IPS-18a (cell line): ENCODE results near the gene ZBTB7C.

Source experiments
- H3K27ac ChIP-seq: one replicate; pipeline ENCODE4 v1.5.1; 2013; ENCODE audit warnings: low read length
- H3K27me3 ChIP-seq: one replicate; pipeline ENCODE4 v1.6.1; 2013; ENCODE audit warnings: mild to moderate bottlenecking, low read length; ENCODE audit not compliant: control insufficient read depth, insufficient read depth
- H3K36me3 ChIP-seq: one replicate; pipeline ENCODE4 v1.6.1; 2013; ENCODE audit warnings: low read depth, low read length; ENCODE audit not compliant: control insufficient read depth
- H3K4me1 ChIP-seq: one replicate; pipeline ENCODE4 v1.6.1; 2013; ENCODE audit warnings: low read depth, low read length; ENCODE audit not compliant: control insufficient read depth
- H3K4me3 ChIP-seq: one replicate; pipeline ENCODE4 v1.5.1; 2013; ENCODE audit warnings: low read length
- H3K9ac ChIP-seq: one replicate; pipeline ENCODE4 v1.6.1; 2013; ENCODE audit warnings: mild to moderate bottlenecking, low read length, moderate library complexity
- H3K9me3 ChIP-seq: one replicate; pipeline ENCODE4 v1.6.1; 2013; ENCODE audit warnings: low read depth, low read length; ENCODE audit not compliant: control insufficient read depth

The ZBTB7C gene

DNA sequence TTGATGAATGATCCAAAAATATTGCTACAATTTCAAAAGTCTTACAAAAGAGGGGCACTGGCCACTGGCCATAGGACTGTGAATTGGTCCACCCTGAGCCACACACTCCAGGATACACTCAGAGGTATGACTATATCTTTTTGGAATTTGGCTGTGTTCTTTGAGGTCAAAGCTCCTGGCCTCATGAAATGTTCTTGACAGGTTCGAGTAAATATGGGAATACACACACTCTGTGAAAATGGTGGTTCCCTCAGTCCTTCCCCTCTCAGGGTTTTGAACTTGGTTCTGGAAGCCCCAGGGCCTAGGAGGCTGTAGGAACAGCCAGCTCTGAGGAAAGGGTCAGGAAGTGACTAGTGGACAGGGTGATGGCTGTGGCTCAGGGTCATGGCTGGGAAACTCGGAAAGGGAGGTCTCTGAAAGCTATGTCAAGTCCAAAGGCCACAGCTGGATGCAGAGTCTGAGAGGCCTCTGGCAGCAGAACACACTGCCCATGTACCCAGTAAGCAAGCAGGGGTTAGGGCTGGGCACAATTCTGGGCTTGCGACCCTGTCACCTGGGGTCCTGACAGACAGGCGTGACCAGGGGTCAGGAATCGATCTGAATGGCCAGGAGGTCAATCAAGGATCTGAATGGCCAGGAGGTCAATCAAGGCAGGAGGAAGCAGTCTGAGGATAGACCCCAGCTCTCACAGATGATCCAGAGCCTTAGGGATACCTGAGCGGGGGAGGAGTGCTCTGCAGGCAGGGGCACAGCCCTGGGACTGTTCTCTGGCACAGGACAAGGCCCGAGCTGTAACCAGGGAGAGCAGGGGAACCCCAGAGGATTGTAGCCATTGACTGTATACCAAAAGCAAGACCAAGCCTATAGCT is 255.3 kb downstream of the ZBTB7C start:
- Histone ChIP-seq H3K4me1 (no peaks in the 10 kb centered on the region), H3K36me3 (no peaks in the 10 kb centered on the region), H3K9ac (no peak overlapping the region), H3K4me3 (no peak overlapping the region), H3K9me3 (no peaks in the 10 kb centered on the region), H3K27me3 (peaks cover 16% of the 10 kb centered on the region), H3K27ac (no peak overlapping the region)

- Histone ChIP-seq H3K36me3 (no peaks in the 10 kb centered on the region), H3K9me3 (no peaks in the 10 kb centered on the region), H3K4me1 (no peaks in the 10 kb centered on the region), H3K27me3 (peaks cover 3% of the 10 kb centered on the region), H3K4me3 (no peak overlapping the region), H3K27ac (no peak overlapping the region), H3K9ac (no peak overlapping the region)
Measured at GRCh38 chr18:48152549-48152948, 256.6 kb downstream of the ZBTB7C start.

- no peaks in the 10 kb centered on the region for H3K9me3 ChIP-seq
- no peaks in the 10 kb centered on the region for H3K27me3 ChIP-seq
- no peak overlapping the region for H3K9ac ChIP-seq
- no peak overlapping the region for H3K27ac ChIP-seq
- H3K36me3 ChIP-seq: no peaks in the 10 kb centered on the region
- no peak overlapping the region for H3K4me3 ChIP-seq
- no peaks in the 10 kb centered on the region for H3K4me1 ChIP-seq
Measured at GRCh38 chr18:48151421-48152065, 257.6 kb downstream of the ZBTB7C start.

- Histone ChIP-seq H3K9me3 (no peaks in the 10 kb centered on the region), H3K36me3 (no peaks in the 10 kb centered on the region), H3K9ac (no peak overlapping the region), H3K4me3 (no peak overlapping the region), H3K27ac (no peak overlapping the region), H3K4me1 (no peaks in the 10 kb centered on the region), H3K27me3 (no peaks in the 10 kb centered on the region)
Measured at GRCh38 chr18:48149020-48149685, 260.0 kb downstream of the ZBTB7C start.

- H3K27me3 ChIP-seq: peaks cover 14% of the 10 kb centered on the region
- H3K9me3 ChIP-seq: no peaks in the 10 kb centered on the region
- no peaks in the 10 kb centered on the region for H3K36me3 ChIP-seq
- peaks cover 8% of the 10 kb centered on the region for H3K4me1 ChIP-seq
- H3K27ac ChIP-seq: no peak overlapping the region
- H3K4me3 ChIP-seq: no peak overlapping the region
- no peak overlapping the region for H3K9ac ChIP-seq
Measured at GRCh38 chr18:48142994-48143393, 266.2 kb downstream of the ZBTB7C start.

GRCh38 chr18:48142353-48142752 is 266.8 kb downstream of the ZBTB7C start:
- Histone ChIP-seq H3K27me3 (peaks cover 21% of the 10 kb centered on the region), H3K36me3 (no peaks in the 10 kb centered on the region), H3K27ac (no peak overlapping the region), H3K9me3 (no peaks in the 10 kb centered on the region), H3K4me1 (peaks cover 15% of the 10 kb centered on the region), H3K9ac (no peak overlapping the region), H3K4me3 (no peak overlapping the region)

DNA sequence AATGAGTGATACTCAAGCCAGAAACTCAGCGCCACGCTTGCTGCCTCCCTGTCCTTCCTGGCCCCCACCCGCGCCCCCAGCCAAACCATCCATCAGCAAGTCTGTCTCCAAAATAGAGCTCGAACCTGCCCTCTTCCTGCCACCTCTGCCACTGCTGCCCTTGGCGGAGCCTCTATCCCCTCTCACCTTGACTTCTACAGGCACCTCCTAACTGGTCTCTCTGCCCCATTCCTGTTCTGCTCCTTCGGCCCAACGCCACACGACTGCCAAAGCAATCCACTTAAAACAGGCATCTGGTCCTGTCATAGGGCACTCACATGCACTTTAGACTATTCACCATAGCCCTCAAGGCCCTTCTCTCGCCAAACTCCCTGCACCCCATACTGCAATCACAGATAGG is 268.5 kb downstream of the ZBTB7C start:
- Histone ChIP-seq H3K36me3 (no peaks in the 10 kb centered on the region), H3K4me3 (no peak overlapping the region), H3K9ac (no peak overlapping the region), H3K27ac (no peak overlapping the region), H3K4me1 (peaks cover 17% of the 10 kb centered on the region), H3K9me3 (no peaks in the 10 kb centered on the region), H3K27me3 (peaks cover 37% of the 10 kb centered on the region)

GRCh38 chr18:48139431-48140347 is 269.5 kb downstream of the ZBTB7C start:
- Histone ChIP-seq H3K9me3 (no peaks in the 10 kb centered on the region), H3K36me3 (no peaks in the 10 kb centered on the region), H3K9ac (no peak overlapping the region), H3K4me1 (peaks cover 17% of the 10 kb centered on the region), H3K27ac (no peak overlapping the region), H3K4me3 (no peak overlapping the region), H3K27me3 (peaks cover 47% of the 10 kb centered on the region)

DNA sequence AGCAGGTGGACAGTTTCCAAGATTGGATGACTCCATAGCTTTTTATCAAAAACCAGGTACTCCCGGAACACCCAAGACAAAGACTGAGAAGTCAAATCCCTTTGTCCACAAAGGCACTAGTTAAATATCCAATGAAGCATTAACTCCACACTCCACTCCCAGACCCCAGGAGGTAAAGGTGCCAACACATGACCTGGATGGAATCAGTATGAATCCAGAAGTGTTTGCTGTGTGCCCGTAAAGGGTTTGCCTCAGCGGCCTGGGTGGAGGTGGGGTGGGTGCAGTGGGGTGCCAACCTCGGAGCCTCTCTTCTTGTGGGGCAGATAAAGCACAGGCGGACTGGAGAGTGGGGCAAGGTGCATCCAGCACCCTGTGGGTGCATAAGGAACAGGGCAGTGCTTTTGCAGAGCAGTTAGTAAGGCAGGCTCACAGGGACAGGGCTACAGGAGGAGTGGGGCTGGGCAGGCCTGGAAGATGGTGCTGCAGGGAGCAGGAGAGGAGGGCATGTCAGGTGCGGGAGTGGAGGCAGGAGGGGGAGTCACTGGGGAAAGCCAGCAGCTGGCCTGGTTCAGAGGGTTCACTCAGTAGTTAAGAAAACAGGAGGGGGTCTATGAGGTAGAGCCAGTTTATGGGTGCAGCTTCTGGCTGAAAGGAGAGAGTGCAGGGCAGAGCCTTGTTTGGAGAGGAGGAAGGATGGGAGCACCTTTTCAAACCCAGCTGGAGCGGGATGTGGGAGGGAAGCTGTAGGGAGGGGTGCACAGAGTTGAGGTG is 270.3 kb downstream of the ZBTB7C start:
- H3K27me3 ChIP-seq: peaks cover 53% of the 10 kb centered on the region
- no peak overlapping the region for H3K9ac ChIP-seq
- no peaks in the 10 kb centered on the region for H3K9me3 ChIP-seq
- no peak overlapping the region for H3K27ac ChIP-seq
- H3K4me1 ChIP-seq: peaks cover 17% of the 10 kb centered on the region
- H3K4me3 ChIP-seq: no peak overlapping the region
- H3K36me3 ChIP-seq: no peaks in the 10 kb centered on the region

DNA sequence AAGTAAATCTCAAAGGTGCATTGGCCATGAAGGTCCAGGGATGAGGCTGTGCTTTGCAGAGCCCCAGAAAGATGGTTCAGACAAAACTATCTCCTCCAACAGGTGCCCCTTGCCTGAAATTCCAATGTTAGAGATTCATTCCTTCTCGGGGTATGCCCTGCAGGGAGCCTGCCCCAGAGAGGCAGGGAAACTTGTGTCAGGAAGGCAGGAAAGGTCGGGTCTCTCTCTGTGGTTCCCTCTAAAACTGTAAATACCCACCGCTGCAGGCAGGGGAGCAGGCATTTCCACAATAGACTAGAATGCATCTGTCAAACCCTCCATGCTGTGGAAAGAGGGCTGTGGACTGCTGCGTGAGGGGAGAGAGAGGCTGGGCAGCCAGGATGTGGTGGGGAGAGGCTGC is 271.0 kb downstream of the ZBTB7C start:
- Histone ChIP-seq H3K27ac (no peak overlapping the region), H3K9me3 (no peaks in the 10 kb centered on the region), H3K9ac (no peak overlapping the region), H3K27me3 (peaks cover 53% of the 10 kb centered on the region), H3K4me3 (no peak overlapping the region), H3K4me1 (peaks cover 17% of the 10 kb centered on the region), H3K36me3 (no peaks in the 10 kb centered on the region)
